ENCODE data around the gene CYP4V2. TPM values are rescaled to one million over a fixed set of nuclear protein-coding genes. Genes with fewer than 3 reads are reported as not detected.

CYP4V2 gene
- total and polyA plus RNA-seq, 2 experiments from 2014 or later, result 12.2 to 24.6 TPM

DNA sequence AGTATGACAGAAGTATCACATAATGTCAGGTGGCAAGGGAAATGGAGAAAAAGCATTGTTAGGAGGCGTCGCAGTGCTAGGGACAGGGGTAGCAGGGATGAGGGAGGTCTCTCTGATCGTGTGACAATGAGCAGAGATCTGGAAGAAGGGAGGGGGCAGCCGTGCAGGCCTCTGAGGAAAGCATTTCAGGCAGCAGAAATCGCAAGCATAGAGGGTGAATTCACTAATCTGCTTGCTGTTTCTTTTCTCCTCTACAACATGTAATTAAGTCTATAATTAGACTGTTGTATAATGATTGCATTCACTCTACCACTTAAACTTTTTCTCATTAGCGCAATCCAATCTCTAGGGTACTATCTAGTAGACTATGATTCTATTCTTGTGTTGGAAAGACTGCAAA lies 9.1 kb downstream of the CYP4V2 start:
- Histone ChIP-seq H4K20me1 (ENCODE audit: insufficient read depth, poor library complexity, severe bottlenecking) (no peaks in the 10 kb centered on the region), H2AFZ (no peak overlapping the region), H3K4me2 (no peak overlapping the region), H3K4me1 (ENCODE audit: insufficient read depth) (no peaks in the 10 kb centered on the region), H3K27me3 (no peaks in the 10 kb centered on the region), H3K4me3 (no peak overlapping the region), H3K9me3 (ENCODE audit: low read depth) (no peaks in the 10 kb centered on the region), H3K9me2 (replicated peaks; ENCODE audit: insufficient read depth) (no peaks in the 10 kb centered on the region), H3K27ac (no peak overlapping the region), H3K79me2 (no peaks in the 10 kb centered on the region), H3K36me3 (replicated peaks; ENCODE audit: insufficient read depth, low read depth) (no peaks in the 10 kb centered on the region)
- DNase-seq (ENCODE audit: low spot score), result no peak
- 77% methylated on average over 6 of the region's 6 CpGs for WGBS (ENCODE audit: low lambda C conversion rate, missing lambda C conversion rate)
- TF ChIP-seq EZH2 (IDR thresholded peaks at IDR 0.05; ENCODE audit: borderline replicate concordance), result no peak
- TF ChIP-seq EZH2phosphoT487 (IDR thresholded peaks at IDR 0.05; ENCODE audit: low read depth, severe bottlenecking, unreplicated experiment), result no peak
- no peak for TF ChIP-seq CTCF (IDR thresholded peaks at IDR 0.05; ENCODE audit: poor library complexity)

GRCh38 chr4:186201010-186201409 lies 9.6 kb downstream of the CYP4V2 start:
- H3K4me2 ChIP-seq, result no peak overlapping the region
- no peaks in the 10 kb centered on the region for H4K20me1 ChIP-seq (ENCODE audit: insufficient read depth, poor library complexity, severe bottlenecking)
- no peak overlapping the region for H2AFZ ChIP-seq
- H3K9me3 ChIP-seq (ENCODE audit: low read depth), result no peaks in the 10 kb centered on the region
- no peak for DNase-seq (ENCODE audit: low spot score)
- no peaks in the 10 kb centered on the region for H3K27me3 ChIP-seq
- 91% methylated on average over 7 of the region's 7 CpGs for WGBS (ENCODE audit: low lambda C conversion rate, missing lambda C conversion rate)
- no peak overlapping the region for H3K27ac ChIP-seq
- no peaks in the 10 kb centered on the region for H3K36me3 ChIP-seq (replicated peaks; ENCODE audit: insufficient read depth, low read depth)
- TF ChIP-seq EZH2 (IDR thresholded peaks at IDR 0.05; ENCODE audit: borderline replicate concordance) (no peak), CTCF (IDR thresholded peaks at IDR 0.05; ENCODE audit: poor library complexity) (no peak)
- H3K9me2 ChIP-seq (replicated peaks; ENCODE audit: insufficient read depth), result no peaks in the 10 kb centered on the region
- no peaks in the 10 kb centered on the region for H3K79me2 ChIP-seq
- no peaks in the 10 kb centered on the region for H3K4me1 ChIP-seq (ENCODE audit: insufficient read depth)
- no peak overlapping the region for H3K4me3 ChIP-seq

DNA sequence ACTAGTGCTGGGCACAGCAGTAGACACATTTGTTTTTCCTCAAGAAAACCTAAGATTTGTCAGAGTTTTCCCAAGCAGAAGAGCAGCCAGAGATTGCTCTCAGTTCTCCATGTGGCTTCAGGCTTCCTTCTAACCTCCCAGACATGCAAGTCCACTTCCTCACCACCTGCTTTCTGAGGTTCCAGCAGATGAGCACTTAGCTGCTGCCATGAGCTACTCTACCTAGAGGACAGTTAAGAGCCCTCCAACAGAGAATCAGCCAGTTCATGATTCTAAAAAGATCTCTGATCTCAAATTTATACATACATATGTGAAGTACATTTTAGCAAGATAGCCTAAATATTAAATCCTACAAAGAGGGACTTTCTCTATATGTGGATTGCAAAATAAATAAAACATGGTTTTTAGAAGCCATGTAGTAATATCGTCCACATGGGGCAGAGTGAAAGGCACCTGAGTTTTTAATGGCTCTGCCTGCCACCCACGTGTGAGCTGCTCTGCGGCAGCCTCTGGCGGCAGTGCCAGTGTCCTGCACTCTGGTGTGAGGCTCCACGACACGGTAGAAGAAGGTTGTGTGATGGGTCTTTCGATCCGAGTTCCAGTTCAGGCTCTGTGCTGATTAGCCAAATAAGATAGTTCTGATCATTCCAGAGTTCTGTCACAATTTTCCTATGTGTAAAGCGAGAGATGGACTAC lies 10.3 kb downstream of the CYP4V2 start:
- 49% methylated on average over 9 of the region's 9 CpGs for whole genome bisulfite sequencing (ENCODE audit: low lambda C conversion rate, missing lambda C conversion rate)
- no peak overlapping the region for H3K4me3 ChIP-seq
- no peaks in the 10 kb centered on the region for H3K9me2 ChIP-seq (replicated peaks; ENCODE audit: insufficient read depth)
- H3K27ac ChIP-seq, result no peak overlapping the region
- H3K9me3 ChIP-seq (ENCODE audit: low read depth), result no peaks in the 10 kb centered on the region
- no peaks in the 10 kb centered on the region for H3K79me2 ChIP-seq
- TF ChIP-seq EZH2 (IDR thresholded peaks at IDR 0.05; ENCODE audit: borderline replicate concordance) (no peak), CTCF (IDR thresholded peaks at IDR 0.05; ENCODE audit: poor library complexity) (peak; percentile 47), EZH2phosphoT487 (IDR thresholded peaks at IDR 0.05; ENCODE audit: low read depth, severe bottlenecking, unreplicated experiment) (no peak)
- H3K27me3 ChIP-seq, result no peaks in the 10 kb centered on the region
- H3K4me1 ChIP-seq (ENCODE audit: insufficient read depth), result no peaks in the 10 kb centered on the region
- no peak overlapping the region for H3K4me2 ChIP-seq
- H4K20me1 ChIP-seq (ENCODE audit: insufficient read depth, poor library complexity, severe bottlenecking), result no peaks in the 10 kb centered on the region
- no peaks in the 10 kb centered on the region for H3K36me3 ChIP-seq (replicated peaks; ENCODE audit: insufficient read depth, low read depth)
- DNase-seq (ENCODE audit: low spot score), result peak; percentile 64
- no peak overlapping the region for H2AFZ ChIP-seq

All from hepatocyte (in vitro differentiated cells).